ENCODE data around the gene BBS9.
"Not testable (repeated sequence)": the region's sequence is repeated elsewhere in the genome, so short reads cannot be mapped to it uniquely, and the experiment has no call there.

Gene BBS9

GRCh38 chr7:33271839-33272371 lies 142.5 kb downstream of the BBS9 start:
- not testable (repeated sequence) for DNase-seq (ENCODE audit: extremely low read depth in 1 of 2, low read depth in 1 of 2)

GRCh38 chr7:33273356-33273755 lies 144.0 kb downstream of the BBS9 start:
- DNase-seq (ENCODE audit: extremely low read depth in 1 of 2, low read depth in 1 of 2): no peak

GRCh38 chr7:33276325-33276724 lies 147.0 kb downstream of the BBS9 start:
- no peak for DNase-seq (ENCODE audit: extremely low read depth in 1 of 2, low read depth in 1 of 2)

DNA sequence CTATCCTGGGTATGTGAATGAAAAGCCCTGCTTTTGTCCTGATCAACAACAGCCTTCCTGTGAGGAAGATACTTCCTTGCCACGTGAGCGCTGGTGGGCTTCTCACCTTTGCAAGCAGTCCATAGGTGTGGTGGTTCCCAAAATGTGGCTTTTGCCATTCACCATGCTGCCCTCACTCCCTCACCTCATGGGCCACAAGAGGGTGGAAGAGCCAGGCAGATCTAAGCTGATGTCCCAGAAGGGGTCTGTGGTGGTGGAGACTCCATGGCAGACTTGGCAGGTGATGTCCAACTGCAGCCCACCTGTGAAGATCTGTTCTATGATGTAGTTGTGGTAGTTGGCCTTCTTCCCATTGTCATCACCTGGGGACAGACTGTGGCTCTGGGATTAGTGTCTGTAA lies 147.4 kb downstream of the BBS9 start:
- DNase-seq (ENCODE audit: extremely low read depth in 1 of 2, low read depth in 1 of 2): no peak

DNA sequence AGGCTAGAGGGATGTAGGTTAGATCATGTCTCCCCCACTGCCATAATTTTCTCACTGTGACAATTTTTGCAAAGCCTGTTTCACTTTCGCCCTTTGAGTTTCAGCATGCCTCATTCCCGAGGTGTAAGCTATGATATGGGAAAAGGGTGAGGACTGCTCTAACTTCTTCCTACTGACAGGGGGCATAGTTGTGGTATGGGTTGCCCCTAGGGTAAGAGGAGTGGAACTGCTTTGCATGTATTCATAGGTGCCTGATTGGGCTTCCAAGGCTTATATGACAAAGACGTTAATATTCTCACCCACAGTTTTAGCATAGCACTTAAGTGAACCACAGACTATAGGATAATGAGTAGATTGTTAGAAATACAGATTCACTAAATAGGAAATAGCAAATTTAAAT lies 148.7 kb downstream of the BBS9 start:
- DNase-seq (ENCODE audit: extremely low read depth in 1 of 2, low read depth in 1 of 2): no peak

- no peak for DNase-seq (ENCODE audit: extremely low read depth in 1 of 2, low read depth in 1 of 2)
These were observed 157.1 kb downstream of the BBS9 start for GRCh38 chr7:33286501-33286900.

- no peak for DNase-seq (ENCODE audit: extremely low read depth in 1 of 2, low read depth in 1 of 2)
These were observed 158.4 kb downstream of the BBS9 start for GRCh38 chr7:33287738-33288137.

DNA sequence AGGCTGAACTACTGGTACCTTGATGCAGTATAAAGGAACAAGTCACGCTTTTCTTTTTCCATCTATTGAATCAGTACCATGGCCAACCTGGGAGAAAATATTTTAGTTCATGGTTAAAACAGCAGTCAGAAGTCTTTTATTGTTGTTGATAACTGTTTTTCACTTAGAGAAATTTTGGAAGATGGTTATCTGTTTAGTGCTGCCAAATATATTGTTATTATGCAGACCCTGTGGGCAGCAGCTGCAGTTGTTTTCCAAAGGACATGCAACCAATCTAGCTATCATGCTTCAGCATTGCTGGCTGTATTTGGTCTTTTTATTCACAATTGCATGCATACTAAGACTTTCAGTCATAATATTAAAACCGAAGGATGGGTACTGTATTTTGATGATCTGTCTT lies 169.5 kb downstream of the BBS9 start:
- no peak for DNase-seq (ENCODE audit: extremely low read depth in 1 of 2, low read depth in 1 of 2)

GRCh38 chr7:33299425-33299824 lies 170.1 kb downstream of the BBS9 start:
- DNase-seq (ENCODE audit: extremely low read depth in 1 of 2, low read depth in 1 of 2): no peak

GRCh38 chr7:33300131-33300530 lies 170.8 kb downstream of the BBS9 start:
- DNase-seq (ENCODE audit: extremely low read depth in 1 of 2, low read depth in 1 of 2): no peak

GRCh38 chr7:33300742-33301141 lies 171.4 kb downstream of the BBS9 start:
- no peak for DNase-seq (ENCODE audit: extremely low read depth in 1 of 2, low read depth in 1 of 2)

- not testable (repeated sequence) for DNase-seq (ENCODE audit: extremely low read depth in 1 of 2, low read depth in 1 of 2)
These were observed 174.7 kb downstream of the BBS9 start for GRCh38 chr7:33303978-33304557.

- DNase-seq (ENCODE audit: extremely low read depth in 1 of 2, low read depth in 1 of 2): no peak
These were observed 177.8 kb downstream of the BBS9 start for GRCh38 chr7:33307205-33307604.

DNA sequence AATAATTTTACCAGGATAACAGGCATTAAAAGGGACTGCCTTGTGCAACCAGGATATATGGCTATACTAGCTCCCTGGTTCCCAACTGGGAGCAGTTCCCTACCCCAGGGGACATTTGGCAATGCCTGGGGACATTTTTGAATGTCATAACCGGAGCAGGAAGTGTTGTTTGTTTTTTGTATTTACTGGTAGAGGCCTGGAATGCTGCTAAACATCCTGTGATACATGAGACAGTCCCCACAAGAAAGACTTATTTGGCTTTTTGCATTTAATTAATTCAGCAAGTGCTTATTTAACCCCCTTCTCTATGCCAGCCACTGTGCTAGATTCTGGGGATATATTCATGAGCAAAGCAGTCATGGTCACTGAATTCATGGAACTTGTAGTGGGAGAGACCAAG lies 181.2 kb downstream of the BBS9 start:
- no peak for DNase-seq (ENCODE audit: extremely low read depth in 1 of 2, low read depth in 1 of 2)

DNA sequence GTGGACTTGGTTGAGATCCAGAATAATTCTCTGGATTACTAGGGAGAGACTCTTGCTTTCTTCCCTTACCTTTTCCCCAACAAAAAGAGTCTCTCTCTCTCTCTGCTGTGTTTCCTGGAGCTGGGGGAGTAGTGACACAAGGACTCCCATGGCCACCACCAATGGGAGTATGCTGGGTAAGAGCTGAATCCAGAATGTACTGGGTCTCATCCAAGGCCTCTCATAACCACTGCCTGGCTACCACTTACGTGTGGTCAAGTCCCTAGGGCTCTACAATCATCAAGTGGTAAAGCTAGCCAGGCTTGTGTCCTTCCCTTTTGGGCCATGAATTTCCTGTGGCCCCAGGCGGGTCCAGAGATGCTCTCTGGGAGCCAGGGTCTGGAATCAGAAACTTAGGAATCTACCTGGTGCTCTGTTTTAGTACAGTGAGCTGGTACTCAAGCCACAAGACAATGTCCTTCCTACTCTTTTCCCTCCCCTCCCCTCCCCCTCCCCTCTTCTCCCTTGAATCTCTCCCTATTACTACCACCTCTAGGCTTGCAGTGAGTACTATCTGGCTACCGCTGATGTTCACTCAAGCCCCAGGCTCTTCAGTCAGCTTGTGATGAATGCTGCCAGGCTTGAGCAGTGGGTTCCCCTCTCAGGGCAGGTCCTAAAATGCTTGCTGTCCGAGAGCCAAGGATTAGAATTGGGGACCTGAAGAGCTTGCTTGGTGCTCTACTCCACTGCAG lies 196.6 kb downstream of the BBS9 start:
- no peak for DNase-seq (ENCODE audit: extremely low read depth in 1 of 2, low read depth in 1 of 2)

GRCh38 chr7:33326485-33326848 lies 197.1 kb downstream of the BBS9 start:
- no peak for DNase-seq (ENCODE audit: extremely low read depth in 1 of 2, low read depth in 1 of 2)

DNA sequence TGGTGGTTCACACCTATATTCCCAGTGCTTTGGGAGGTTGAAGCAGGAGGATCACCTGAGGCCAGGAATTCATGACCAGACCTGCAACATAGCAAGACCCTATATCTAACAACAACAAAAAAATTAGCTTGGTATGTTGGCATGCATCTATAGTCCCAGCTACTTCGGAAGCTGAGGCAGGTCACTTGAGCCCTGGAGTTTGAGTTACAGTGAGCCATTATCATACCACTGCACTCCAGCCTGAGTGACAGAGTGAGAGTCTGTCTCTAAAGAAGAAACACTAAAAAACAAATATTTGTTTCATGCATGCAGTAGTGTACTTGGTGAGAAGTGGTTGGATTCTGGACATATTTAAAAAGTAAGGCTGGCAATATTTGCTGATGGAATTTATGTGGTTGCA lies 198.1 kb downstream of the BBS9 start:
- DNase-seq (ENCODE audit: extremely low read depth in 1 of 2, low read depth in 1 of 2): no peak

- no peak for DNase-seq (ENCODE audit: extremely low read depth in 1 of 2, low read depth in 1 of 2)
These were observed 205.0 kb downstream of the BBS9 start for GRCh38 chr7:33334349-33334748.

- DNase-seq (ENCODE audit: extremely low read depth in 1 of 2, low read depth in 1 of 2): no peak
These were observed 207.5 kb downstream of the BBS9 start for GRCh38 chr7:33336820-33337219.

GRCh38 chr7:33339074-33339790 lies 209.9 kb downstream of the BBS9 start:
- DNase-seq (ENCODE audit: extremely low read depth in 1 of 2, low read depth in 1 of 2): no peak

- DNase-seq (ENCODE audit: extremely low read depth in 1 of 2, low read depth in 1 of 2): no peak
These were observed 216.7 kb downstream of the BBS9 start for GRCh38 chr7:33346055-33346454.

- DNase-seq (ENCODE audit: extremely low read depth in 1 of 2, low read depth in 1 of 2): no peak
These were observed 221.2 kb downstream of the BBS9 start for GRCh38 chr7:33350577-33350976.
